ENCODE results near the gene PRG2. TPM values are rescaled to one million over a fixed set of nuclear protein-coding genes. Genes with fewer than 3 reads are reported as not detected.

PRG2 gene
- total RNA-seq, 4 donors from 2014 or later = not detected

GRCh38 chr11:57358543-57358961, 31.9 kb downstream of the PRG2 start:
- in situ Hi-C loops (cut with MboI; ENCODE audit: low sequenced_read_pairs in 4 of 4) = loop anchor here in 2 of 4 donors (25.0 kb wide), 2 partner anchors 246 to 521 kb away; no protein-coding TSS in a partner anchor
- peak in 1 of 2 donors; percentile 57 for ATAC-seq
- H3K4me1 ChIP-seq = peaks cover 3 to 11% of the 10 kb centered on the region in 2 donors
- DNase-seq = no peak
- intact Hi-C loops (cut with DNase I; ENCODE audit: low total_unique reads) = loop anchor here (10.0 kb wide), 1 partner anchor 244 kb away; no protein-coding TSS in a partner anchor
- H3K27ac ChIP-seq = peak overlapping the region in 3 of 4 donors; percentile 24 to 64 (median 43)
- H3K9me3 ChIP-seq = no peaks in the 10 kb centered on the region
- H3K36me3 ChIP-seq = no peaks in the 10 kb centered on the region
- TF ChIP-seq POLR2A (IDR thresholded peaks at IDR 0.05) (no peak), CTCF (IDR thresholded peaks at IDR 0.05 in 4 of 5, conservative IDR thresholded peaks at IDR 0.05 in 1 of 5) (no peak)
- no peak overlapping the region for H3K4me3 ChIP-seq
- H3K27me3 ChIP-seq = no peaks in the 10 kb centered on the region

- intact Hi-C loops (cut with DNase I; ENCODE audit: low total_unique reads) (loop anchor here (10.0 kb wide), 1 partner anchor 243 kb away; no protein-coding TSS in a partner anchor), in situ Hi-C loops (cut with MboI; ENCODE audit: low sequenced_read_pairs in 4 of 4) (loop anchor here in 2 of 4 donors (25.0 kb wide), 2 partner anchors 246 to 521 kb away; no protein-coding TSS in a partner anchor)
- no peaks in the 10 kb centered on the region for H3K36me3 ChIP-seq
- H3K27me3 ChIP-seq = no peaks in the 10 kb centered on the region
- H3K4me1 ChIP-seq = peaks cover 3 to 11% of the 10 kb centered on the region in 2 donors
- H3K4me3 ChIP-seq = no peak overlapping the region
- no peak for ATAC-seq
- H3K27ac ChIP-seq = peak overlapping the region in 3 of 4 donors; percentile 24 to 43 (median 42)
- no peak for DNase-seq
- no peak for TF ChIP-seq POLR2A (IDR thresholded peaks at IDR 0.05)
- TF ChIP-seq CTCF (IDR thresholded peaks at IDR 0.05 in 4 of 5, conservative IDR thresholded peaks at IDR 0.05 in 1 of 5) = no peak
- H3K9me3 ChIP-seq = no peaks in the 10 kb centered on the region
Observed at GRCh38 chr11:57357856-57358255, 32.6 kb downstream of the PRG2 start.

GRCh38 chr11:57357310-57357709, 33.1 kb downstream of the PRG2 start:
- DNase-seq = no peak
- no peak for ATAC-seq
- peak overlapping the region in 2 of 4 donors; percentile 42 to 43 for H3K27ac ChIP-seq
- TF ChIP-seq POLR2A (IDR thresholded peaks at IDR 0.05) (no peak), CTCF (IDR thresholded peaks at IDR 0.05 in 4 of 5, conservative IDR thresholded peaks at IDR 0.05 in 1 of 5) (no peak)
- no peaks in the 10 kb centered on the region for H3K27me3 ChIP-seq
- H3K9me3 ChIP-seq = no peaks in the 10 kb centered on the region
- H3K4me1 ChIP-seq = peaks cover 3 to 11% of the 10 kb centered on the region in 2 donors
- in situ Hi-C loops (cut with MboI; ENCODE audit: low sequenced_read_pairs in 4 of 4) = loop anchor here in 2 of 4 donors (25.0 kb wide), 2 partner anchors 245 to 520 kb away; no protein-coding TSS in a partner anchor
- intact Hi-C loops (cut with DNase I; ENCODE audit: low total_unique reads) = loop anchor here (10.0 kb wide), 1 partner anchor 243 kb away; no protein-coding TSS in a partner anchor
- no peaks in the 10 kb centered on the region for H3K36me3 ChIP-seq
- H3K4me3 ChIP-seq = no peak overlapping the region

GRCh38 chr11:57356268-57356667, 34.2 kb downstream of the PRG2 start:
- no peak for TF ChIP-seq POLR2A (IDR thresholded peaks at IDR 0.05)
- no peak for TF ChIP-seq CTCF (IDR thresholded peaks at IDR 0.05 in 4 of 5, conservative IDR thresholded peaks at IDR 0.05 in 1 of 5)

More at GRCh38 chr11:57356268-57356667, 34.2 kb downstream of the PRG2 start:
- intact Hi-C loops (cut with DNase I; ENCODE audit: low total_unique reads) (loop anchor here (10.0 kb wide), 1 partner anchor 241 kb away; no protein-coding TSS in a partner anchor), in situ Hi-C loops (cut with MboI; ENCODE audit: low sequenced_read_pairs in 4 of 4) (loop anchor here in 2 of 4 donors (25.0 kb wide), 2 partner anchors 244 to 519 kb away; no protein-coding TSS in a partner anchor)
- Histone ChIP-seq H3K27me3 (no peaks in the 10 kb centered on the region), H3K36me3 (no peaks in the 10 kb centered on the region), H3K9me3 (no peaks in the 10 kb centered on the region), H3K4me3 (no peak overlapping the region), H3K4me1 (peaks cover 3 to 11% of the 10 kb centered on the region in 2 donors), H3K27ac (no peak overlapping the region)
- ATAC-seq (no peak), DNase-seq (no peak)
